Measurements from ENCODE around the gene MDK.

GRCh38 chr11:46376258-46377050 lies 5.0 kb upstream of the MDK start:
- TF ChIP-seq YY1 (IDR thresholded peaks at IDR 0.05; ENCODE audit: low read depth), result no peak
- TF ChIP-seq EP300 (IDR thresholded peaks at IDR 0.05; ENCODE audit: borderline replicate concordance), result no peak
- no peak for TF ChIP-seq TAF1 (IDR thresholded peaks at IDR 0.05; ENCODE audit: low read depth)
- no peak for TF ChIP-seq TEAD4 (IDR thresholded peaks at IDR 0.05)
- no peak for TF ChIP-seq EGR1 (IDR thresholded peaks at IDR 0.05)
- no peak for TF ChIP-seq MAX (IDR thresholded peaks at IDR 0.05)
- no peak for TF ChIP-seq ZBTB7A (IDR thresholded peaks at IDR 0.05; ENCODE audit: low read depth)
- TF ChIP-seq CEBPB (IDR thresholded peaks at IDR 0.05), result no peak
- no peak for TF ChIP-seq REST (IDR thresholded peaks at IDR 0.05; ENCODE audit: low read depth)
- TF ChIP-seq NFIC (IDR thresholded peaks at IDR 0.05), result no peak
- no peak for TF ChIP-seq USF1 (IDR thresholded peaks at IDR 0.05)
- TF ChIP-seq CREB1 (IDR thresholded peaks at IDR 0.05; ENCODE audit: low read depth), result no peak

Measured in Ishikawa (cell line).